Fibroblast of pulmonary artery (primary cell): ENCODE data around the gene C3AR1.
"Not testable (repeated sequence)": the region's sequence is repeated elsewhere in the genome, so short reads cannot be mapped to it uniquely, and the experiment has no call there.

Source experiments
- DNase-seq: peaks from one replicate; pipeline ENCODE4 v3.0.0-alpha.2; 2010; ENCODE audit warnings: low read depth
- H3K4me3 ChIP-seq: replicated peaks from 2 replicates; pipeline ENCODE4 v1.5.1; 2011; ENCODE audit warnings: low read depth, mild to moderate bottlenecking, control low read depth, low read length, moderate library complexity
- TF ChIP-seq, protein P1 (sequence below): IDR thresholded peaks from 2 replicates; pipeline ENCODE4 v1.5.1; 2011; ENCODE audit warnings: mild to moderate bottlenecking, control low read depth, low read length, inconsistent platforms; ENCODE audit errors: missing control alignments

The C3AR1 gene

DNA sequence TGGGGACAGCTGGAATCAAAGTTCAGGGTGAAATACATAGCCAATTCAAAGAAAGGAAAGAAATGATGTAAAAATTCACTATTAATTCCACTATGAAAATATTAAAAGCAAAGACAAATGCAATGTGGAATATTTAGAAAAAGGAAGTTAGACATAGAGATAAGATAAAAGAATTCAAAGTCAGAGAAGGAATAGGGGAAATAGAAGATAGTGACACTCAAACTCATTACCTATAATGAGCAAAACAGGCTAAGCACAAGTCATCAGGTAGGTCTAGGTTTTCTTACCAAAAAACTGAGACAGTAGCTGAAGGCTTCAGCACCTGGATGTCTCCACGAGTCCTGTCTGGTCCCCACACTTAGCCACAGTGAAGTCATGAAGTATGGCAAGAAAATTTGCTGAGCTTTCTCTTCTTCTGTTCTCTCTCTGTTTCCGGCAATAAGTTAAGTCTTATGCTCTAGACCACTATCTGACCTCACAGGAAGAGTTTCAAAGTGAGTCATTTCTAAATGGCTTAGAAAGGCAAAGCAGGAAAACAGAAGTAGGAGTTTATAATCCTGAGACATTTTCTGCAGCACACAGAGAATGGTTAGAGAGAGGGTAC is at the start of gene C3AR1:
TSS of gene C3AR1 (minus strand) at position 369 of the 604 bp plus-strand sequence. CDS start 6,174 bp downstream, outside the sequence.
- peak within 1 kb of the TSS; percentile 24 for H3K4me3 ChIP-seq
- TF ChIP-seq, protein P1, sequence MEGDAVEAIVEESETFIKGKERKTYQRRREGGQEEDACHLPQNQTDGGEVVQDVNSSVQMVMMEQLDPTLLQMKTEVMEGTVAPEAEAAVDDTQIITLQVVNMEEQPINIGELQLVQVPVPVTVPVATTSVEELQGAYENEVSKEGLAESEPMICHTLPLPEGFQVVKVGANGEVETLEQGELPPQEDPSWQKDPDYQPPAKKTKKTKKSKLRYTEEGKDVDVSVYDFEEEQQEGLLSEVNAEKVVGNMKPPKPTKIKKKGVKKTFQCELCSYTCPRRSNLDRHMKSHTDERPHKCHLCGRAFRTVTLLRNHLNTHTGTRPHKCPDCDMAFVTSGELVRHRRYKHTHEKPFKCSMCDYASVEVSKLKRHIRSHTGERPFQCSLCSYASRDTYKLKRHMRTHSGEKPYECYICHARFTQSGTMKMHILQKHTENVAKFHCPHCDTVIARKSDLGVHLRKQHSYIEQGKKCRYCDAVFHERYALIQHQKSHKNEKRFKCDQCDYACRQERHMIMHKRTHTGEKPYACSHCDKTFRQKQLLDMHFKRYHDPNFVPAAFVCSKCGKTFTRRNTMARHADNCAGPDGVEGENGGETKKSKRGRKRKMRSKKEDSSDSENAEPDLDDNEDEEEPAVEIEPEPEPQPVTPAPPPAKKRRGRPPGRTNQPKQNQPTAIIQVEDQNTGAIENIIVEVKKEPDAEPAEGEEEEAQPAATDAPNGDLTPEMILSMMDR = no peak
- peak; percentile 72 for DNase-seq

DNA sequence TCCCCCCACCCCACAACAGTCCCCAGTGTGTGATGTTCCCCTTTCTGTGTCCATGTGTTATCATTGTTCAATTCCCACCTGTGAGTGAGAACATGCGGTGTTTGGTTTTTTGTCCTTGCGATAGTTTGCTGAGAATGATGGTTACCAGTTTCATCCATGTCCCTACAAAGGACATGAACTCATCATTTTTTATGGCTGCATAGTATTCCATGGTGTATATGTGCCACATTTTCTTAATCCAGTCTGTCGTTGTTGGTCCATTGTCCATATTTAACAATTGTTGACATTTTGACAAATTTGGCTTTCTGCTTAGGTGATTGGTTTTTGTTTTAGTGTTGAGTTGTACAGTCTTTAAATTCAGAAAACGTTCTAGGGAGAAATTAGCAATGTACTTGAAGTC is 47.0 kb upstream of the C3AR1 start:
- not testable (repeated sequence) for H3K4me3 ChIP-seq, DNase-seq

DNA sequence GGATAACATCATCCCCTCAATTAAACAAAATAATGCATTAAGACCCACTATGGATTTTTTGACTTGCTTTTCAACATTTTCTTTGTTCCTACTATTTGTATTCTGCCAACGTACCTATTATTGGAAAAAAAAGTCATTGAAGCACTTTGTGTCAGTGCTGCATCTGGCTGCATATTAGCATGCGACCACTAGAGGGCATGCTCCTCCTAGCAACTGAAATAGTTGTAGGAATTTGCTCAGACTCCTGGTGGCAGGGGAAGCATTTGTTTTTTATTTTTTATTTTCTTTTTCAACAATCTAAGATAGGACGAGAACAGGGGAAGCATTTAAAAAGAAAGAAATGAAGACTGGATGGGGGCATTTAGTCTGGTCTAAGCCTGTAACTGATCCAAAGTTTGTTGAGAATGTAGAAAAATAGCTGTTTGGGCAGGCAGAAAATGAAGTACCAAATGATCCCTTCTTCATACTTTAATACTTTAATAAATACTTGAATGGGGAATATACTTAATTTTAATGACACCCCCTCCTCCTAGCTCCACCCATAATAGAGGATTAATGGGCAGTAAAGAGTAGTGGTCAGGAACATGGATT is 42.7 kb upstream of the C3AR1 start:
- H3K4me3 ChIP-seq = no peak overlapping the region
- TF ChIP-seq, protein P1 = no peak
- peak; percentile 88 for DNase-seq

DNA sequence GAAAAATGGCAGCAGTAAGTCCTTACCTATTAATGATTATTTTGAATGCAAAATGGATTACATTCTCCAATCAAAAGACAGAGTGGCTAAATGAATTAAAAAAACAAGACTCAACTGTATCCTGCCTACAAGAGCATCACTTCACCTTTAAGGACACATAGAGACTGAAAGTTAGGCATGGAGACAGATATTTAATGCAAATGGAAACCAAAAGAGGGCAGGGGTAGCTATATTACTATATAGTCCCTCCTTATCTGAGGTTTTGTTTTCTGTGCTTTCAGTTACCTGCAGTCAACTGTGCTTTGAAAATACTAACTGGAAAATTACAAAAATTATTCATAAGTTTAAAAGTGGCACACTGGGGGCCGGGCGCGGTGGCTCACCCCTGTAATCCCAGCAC is 33.1 kb upstream of the C3AR1 start:
- H3K4me3 ChIP-seq = no peak overlapping the region
- TF ChIP-seq, protein P1 = no peak
- no peak for DNase-seq

DNA sequence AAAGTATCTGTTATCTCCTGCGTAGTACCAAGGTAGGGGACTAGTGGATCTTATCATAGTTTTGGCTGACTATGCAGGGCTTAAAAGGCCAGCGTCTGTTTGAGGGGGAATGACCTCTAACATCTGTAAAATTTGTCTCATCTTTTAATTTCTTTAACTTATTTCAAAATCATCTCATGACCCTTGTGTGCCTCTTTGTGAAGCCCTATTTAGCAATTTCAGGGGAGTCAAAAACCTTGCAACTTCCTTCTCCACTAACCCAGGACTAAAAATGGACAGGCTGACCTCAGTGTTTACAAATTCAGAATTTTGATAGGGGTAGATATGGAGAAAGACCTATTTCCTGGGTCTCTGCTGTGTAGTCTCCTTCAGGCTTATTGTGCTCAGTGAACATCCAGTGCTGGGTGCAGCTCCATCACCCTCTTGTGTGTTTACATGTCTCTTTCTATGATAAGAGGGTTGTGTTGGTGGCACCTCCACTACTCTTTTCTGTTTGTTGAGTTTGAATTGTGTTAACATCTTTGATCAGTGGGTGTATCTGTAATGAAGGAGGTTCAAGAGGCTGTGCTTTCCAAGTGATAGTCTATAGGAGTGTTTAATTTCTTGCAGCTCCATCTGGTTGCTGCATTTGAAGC is 30.2 kb upstream of the C3AR1 start:
- TF ChIP-seq, protein P1 = no peak
- DNase-seq = no peak
- H3K4me3 ChIP-seq = no peak overlapping the region

DNA sequence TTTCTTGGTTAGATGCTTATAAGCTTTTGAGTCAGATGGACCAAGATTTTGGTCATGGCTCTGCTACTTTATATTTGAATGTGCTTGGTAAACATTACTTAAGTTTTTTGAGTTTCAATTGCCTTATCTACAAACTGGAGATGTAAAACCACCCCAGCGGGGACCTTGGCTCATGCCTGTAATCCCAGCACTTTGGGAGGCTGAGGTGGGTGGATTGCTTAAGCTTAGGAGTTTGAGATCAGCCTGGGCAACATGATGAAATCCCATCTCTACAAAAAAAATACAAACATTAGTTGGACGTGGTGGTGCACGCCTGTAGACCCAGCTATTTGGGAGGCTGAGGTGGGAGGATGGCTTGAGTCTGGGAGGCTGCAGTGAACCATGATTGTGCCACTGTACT is 27.1 kb upstream of the C3AR1 start:
- TF ChIP-seq, protein P1 = no peak
- H3K4me3 ChIP-seq = no peak overlapping the region
- DNase-seq = no peak

DNA sequence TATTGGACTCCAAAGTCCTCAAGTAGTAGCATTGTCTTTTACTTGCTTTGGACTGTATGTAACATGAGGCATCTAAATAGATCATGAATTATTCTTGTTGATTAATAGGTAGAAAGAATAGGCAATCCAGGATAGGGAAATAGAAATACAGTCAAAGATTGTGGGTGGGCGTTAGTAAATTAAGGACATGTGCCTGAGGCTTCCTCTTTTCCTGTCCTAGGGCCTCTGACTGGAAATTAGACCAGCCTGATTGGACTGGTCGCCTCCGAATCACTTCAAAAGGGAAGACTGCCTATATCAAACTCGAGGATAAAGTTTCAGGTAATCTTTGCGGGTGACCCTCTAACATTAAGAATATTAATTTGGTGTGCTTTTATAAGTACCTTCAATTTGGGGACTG is 23.6 kb upstream of the C3AR1 start:
- TF ChIP-seq, protein P1 = no peak
- no peak for DNase-seq
- H3K4me3 ChIP-seq = no peak overlapping the region

DNA sequence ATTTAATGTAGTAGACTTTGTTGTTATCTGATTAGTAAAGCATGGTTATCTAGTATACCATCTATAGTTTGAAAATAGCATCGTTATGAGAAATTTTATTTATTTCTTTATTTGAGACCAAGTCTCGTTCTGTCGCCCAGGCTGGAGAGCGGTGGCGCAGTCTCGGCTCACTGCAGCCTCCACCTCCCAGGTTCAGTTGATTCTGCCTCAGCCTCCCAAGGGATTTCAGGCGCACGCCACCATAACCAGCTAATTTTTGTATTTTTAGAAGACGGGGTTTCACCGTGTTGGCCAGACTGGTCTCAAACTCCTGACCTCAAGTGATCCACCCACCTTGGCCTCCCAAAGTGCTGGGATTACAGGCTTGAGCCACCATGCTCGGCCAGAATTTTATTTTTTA is 23.1 kb upstream of the C3AR1 start:
- DNase-seq, H3K4me3 ChIP-seq: not testable (repeated sequence)
